Measurements from ENCODE around the gene FAM13A. TPM values are rescaled to one million over a fixed set of nuclear protein-coding genes. Genes with fewer than 3 reads are reported as not detected.

The FAM13A gene
- total and polyA plus RNA-seq, 2 of the 4 experiments (the other 2 are of a cell fraction), result 13.1 to 22.0 TPM

GRCh38 chr4:88866862-88867550 is 190.0 kb downstream of the FAM13A start (continued):
- TF ChIP-seq, protein P1, sequence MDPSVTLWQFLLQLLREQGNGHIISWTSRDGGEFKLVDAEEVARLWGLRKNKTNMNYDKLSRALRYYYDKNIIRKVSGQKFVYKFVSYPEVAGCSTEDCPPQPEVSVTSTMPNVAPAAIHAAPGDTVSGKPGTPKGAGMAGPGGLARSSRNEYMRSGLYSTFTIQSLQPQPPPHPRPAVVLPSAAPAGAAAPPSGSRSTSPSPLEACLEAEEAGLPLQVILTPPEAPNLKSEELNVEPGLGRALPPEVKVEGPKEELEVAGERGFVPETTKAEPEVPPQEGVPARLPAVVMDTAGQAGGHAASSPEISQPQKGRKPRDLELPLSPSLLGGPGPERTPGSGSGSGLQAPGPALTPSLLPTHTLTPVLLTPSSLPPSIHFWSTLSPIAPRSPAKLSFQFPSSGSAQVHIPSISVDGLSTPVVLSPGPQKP (IDR thresholded peaks at IDR 0.05; ENCODE audit: borderline replicate concordance, low read depth, low read length), result no peak

DNA sequence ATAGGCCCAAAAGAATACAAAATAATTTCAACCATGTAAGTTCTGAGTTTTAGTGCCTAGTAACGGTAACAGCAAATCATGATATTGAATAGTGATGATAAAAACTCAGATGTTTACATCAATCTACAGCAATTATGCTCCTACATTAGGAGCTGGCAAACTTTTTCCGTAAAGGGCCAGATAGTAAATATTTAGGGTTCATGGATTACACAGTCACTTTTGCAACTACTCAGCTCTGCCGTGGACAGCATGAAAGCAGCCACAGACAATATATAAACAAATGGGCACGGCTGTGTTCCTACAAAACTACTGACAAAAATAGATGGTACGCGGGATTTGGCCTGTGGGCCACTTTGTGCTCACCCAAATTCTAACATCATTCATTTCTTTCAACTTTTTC is 191.5 kb downstream of the FAM13A start:
- intact Hi-C loops (cut with micrococcal nuclease) (loop anchor here (5.0 kb wide), 1 partner anchor 43 kb away; no protein-coding TSS in a partner anchor), in situ Hi-C loops (cut with MboI; ENCODE audit: low sequenced_read_pairs) (no loop called here), dilution Hi-C loops (cut with HindIII; ENCODE audit: low sequenced_read_pairs, unreplicated experiment) (no loop called here)
- Histone ChIP-seq H2AK5ac (ENCODE audit: low read depth, low read length) (no peak overlapping the region), H3K9me3 (ENCODE audit: control insufficient read depth, insufficient read depth, low read length) (no peaks in the 10 kb centered on the region), H4K5ac (ENCODE audit: low read depth, low read length) (no peak overlapping the region), H3K36me3 (ENCODE audit: control insufficient read depth, insufficient read depth, low read length) (no peaks in the 10 kb centered on the region), H3K79me1 (ENCODE audit: low read depth in 1 of 2, low read length in 2 of 2) (peaks cover 0 to 5% of the 10 kb centered on the region in 2 experiments; a peak in 1 of 4 replicates), H2BK5ac (ENCODE audit: low read depth, low read length, poor library complexity, severe bottlenecking) (peak overlapping the region; percentile 94), H4K8ac (ENCODE audit: low read depth in 2 of 2, low read length in 2 of 2) (0 out of 4 replicates have a peak overlapping the region, but pooled peaks of 1 of the 2 experiments have one; percentile 16), H4K91ac (ENCODE audit: insufficient read depth, low read depth, low read length) (no peak overlapping the region), H4K20me1 (ENCODE audit: insufficient read depth, low read length) (no peaks in the 10 kb centered on the region), H3K4me2 (ENCODE audit: low read depth, low read length) (peak overlapping the region; percentile 69; the same call in 1 of the 2 replicates), H2AK9ac (replicated peaks; ENCODE audit: low read depth, low read length, poor library complexity) (no peak overlapping the region), H2BK15ac (ENCODE audit: low read depth, low read length) (no peak overlapping the region), H3K4me3 (ENCODE audit: insufficient read depth, low read depth, low read length) (no peak overlapping the region), H3K4ac (ENCODE audit: low read depth, low read length) (no peak overlapping the region), H3K56ac (ENCODE audit: extremely low read depth, insufficient read depth, low read length) (no peak overlapping the region), H2BK120ac (ENCODE audit: low read depth, low read length) (no peak overlapping the region), H3K9ac (ENCODE audit: low read depth, low read length) (no peak overlapping the region), H2AFZ (replicated peaks; ENCODE audit: low read length, poor library complexity) (no peak overlapping the region), H3K27me3 (ENCODE audit: control insufficient read depth, insufficient read depth, low read length) (no peaks in the 10 kb centered on the region), H3K18ac (ENCODE audit: low read depth, low read length) (no peak overlapping the region), H3K14ac (replicated peaks; ENCODE audit: low read depth, low read length) (no peak overlapping the region), H3K23ac (ENCODE audit: low read depth, low read length) (no peak overlapping the region), H2BK20ac (ENCODE audit: low read depth, low read length) (no peak overlapping the region), H3K4me1 (ENCODE audit: control insufficient read depth, insufficient read depth, low read length) (peaks cover 5% of the 10 kb centered on the region; the same call in 1 of the 2 replicates), H3K27ac (ENCODE audit: insufficient read depth, low read length) (peak overlapping the region; percentile 60), H3K9me1 (ENCODE audit: insufficient read depth, low read length) (no peaks in the 10 kb centered on the region)
- ChIA-PET POLR2A (ENCODE audit: unreplicated experiment) (no interaction called here), CTCF (interaction anchor here (1.0 kb wide), 1 partner anchor 47 kb away, joined by 3 read pairs; no protein-coding TSS in a partner anchor)
- no TSS peak for BruUV-seq (replicated peaks)
- no CpG with 5 or more reads among the region's 6 CpGs for WGBS, 2 experiments (ENCODE audit: extremely low coverage in 2 of 2, insufficient read length in 1 of 2)
- TF ChIP-seq CEBPB (IDR thresholded peaks at IDR 0.05; ENCODE audit: low read depth, low read length) (peak; percentile 47), CTCF (conservative IDR thresholded peaks at IDR 0.05; ENCODE audit: low read depth, low read length) (no peak)
- DNase-seq (peak; percentile 47), ATAC-seq (ENCODE audit: low read depth) (peak; percentile 69)

Measured in IMR-90 (cell line).